A549 (cell line): ENCODE measurements around the gene C10orf67. TPM values are rescaled to one million over a fixed set of nuclear protein-coding genes. Genes with fewer than 3 reads are reported as not detected.

Source experiments
- ATAC-seq, 2 experiments: fragments of 200-7000 bp in 1 of 2; fragments of >200 bp in 1 of 2; cut with Nextera tagmentation in 1 of 2; cut with Tn5 transposase in 1 of 2; 3 replicates each; pipeline versions ENCODE4 v1.8.0 to v1.9.1; 2018 to 2020; ENCODE audit warnings: mild to moderate bottlenecking in 1 of 2, moderate library complexity in 1 of 2
- CTCF ChIA-PET: fragments of 300-600 bp; sonication (Branson Sonifier 250); formaldehyde crosslinking; extraction: SDS; loops from one replicate; lab custom pipeline; 2021; ENCODE audit warnings: antibody characterized with exemption, inconsistent platforms; lab: Yijun Ruan, JAX
- POLR2A ChIA-PET: fragments of 350-600 bp; formaldehyde crosslinking; extraction: SDS; loops from one replicate; lab custom pipeline; 2021; ENCODE audit warnings: antibody characterized with exemption, inconsistent platforms; lab: Yijun Ruan, JAX
- DNase-seq, 2 experiments: peaks; one replicate each; pipeline versions ENCODE4 v3.0.0 to v3.0.0-alpha.2; 2011 to 2016; ENCODE audit warnings: low read depth in 1 of 2, low spot score in 1 of 2
- FAIRE-seq: peaks from 2 replicates; lab custom pipeline; 2011; peaks lifted over from hg19 to GRCh38; lab: Jason Lieb, UNC
- H3K27ac ChIP-seq, 2 experiments: fragments of >200 bp; sonication (Bioruptor Twin); formaldehyde crosslinking; 3 replicates each; pipeline ENCODE4 v1.5.1; 2016 to 2017
- H3K4me1 ChIP-seq: fragments of >200 bp; sonication (Bioruptor Twin); formaldehyde crosslinking; 3 replicates; pipeline ENCODE4 v1.6.1; 2016
- H3K4me2 ChIP-seq: fragments of >200 bp; sonication (Bioruptor Twin); formaldehyde crosslinking; 3 replicates; pipeline ENCODE4 v1.6.1; 2016
- H3K4me3 ChIP-seq: fragments of >200 bp; sonication (Bioruptor Twin); formaldehyde crosslinking; 3 replicates; pipeline ENCODE4 v1.5.1; 2016
- H3K9me3 ChIP-seq: fragments of >200 bp; sonication (Bioruptor Twin); formaldehyde crosslinking; 3 replicates; pipeline ENCODE4 v1.6.1; 2016
- BHLHE40 ChIP-seq: IDR thresholded peaks from 2 replicates; pipeline ENCODE4 v1.6.1; 2012; ENCODE audit warnings: low read depth, low read length, inconsistent platforms
- CHD2 ChIP-seq: fragments of 150-350 bp; IDR thresholded peaks from 2 replicates; pipeline ENCODE4 v1.6.1; 2014; ENCODE audit warnings: low read length; ENCODE audit not compliant: partially characterized antibody
- FOSL2 ChIP-seq, 2 experiments: fragments of 450-650 bp in 1 of 2; fragments of >200 bp in 1 of 2; sonication (Bioruptor Twin) in 1 of 2; formaldehyde crosslinking; IDR thresholded peaks; 2 replicates each; pipeline versions ENCODE4 v1.5.0 to v1.6.1; 2016 to 2020; ENCODE audit warnings: mild to moderate bottlenecking in 1 of 2, moderate library complexity in 1 of 2
- FOXS1 ChIP-seq: fragments of 250-450 bp; sonication (Bioruptor Pico); IDR thresholded peaks from 2 replicates; pipeline ENCODE4 v1.5.0; 2020; ENCODE audit warnings: mild to moderate bottlenecking, moderate library complexity
- HOXB5 ChIP-seq: fragments of 250-450 bp; sonication (Bioruptor Pico); IDR thresholded peaks from 2 replicates; pipeline ENCODE4 v1.5.0; 2020; ENCODE audit warnings: mild to moderate bottlenecking, moderate library complexity
- JUN ChIP-seq, 2 experiments: fragments of >200 bp; sonication (Bioruptor Twin); formaldehyde crosslinking; IDR thresholded peaks; 2 replicates in 1 of 2; 3 replicates in 1 of 2; pipeline ENCODE4 v1.6.1; 2016 to 2017
- MYC ChIP-seq: IDR thresholded peaks from 2 replicates; pipeline ENCODE4 v1.6.1; 2012; ENCODE audit warnings: mild to moderate bottlenecking, inconsistent platforms, low read length, improper control_type of control experiment, borderline replicate concordance
- NFE2L2 ChIP-seq: fragments of 150-350 bp; conservative IDR thresholded peaks from 2 replicates; pipeline ENCODE4 v1.6.1; 2014; ENCODE audit warnings: low read length
- NPAS2 ChIP-seq: fragments of 250-450 bp; sonication (Bioruptor Pico); IDR thresholded peaks from 2 replicates; pipeline ENCODE4 v1.8.0; 2022; ENCODE audit warnings: mild to moderate bottlenecking, moderate library complexity, borderline replicate concordance
- PHF8 ChIP-seq: fragments of 200-600 bp; sonication (generic); IDR thresholded peaks from 2 replicates; pipeline ENCODE4 v1.6.1; 2016; ENCODE audit warnings: low read depth, mild to moderate bottlenecking, antibody characterized with exemption, moderate library complexity, borderline replicate concordance
- POLR2A ChIP-seq: IDR thresholded peaks from 2 replicates; pipeline ENCODE4 v1.6.1; 2012; ENCODE audit warnings: mild to moderate bottlenecking, low read length
- RAD21 ChIP-seq, 2 experiments: fragments of >200 bp in 1 of 2; sonication (Bioruptor Twin) in 1 of 2; formaldehyde crosslinking in 1 of 2; IDR thresholded peaks in 1 of 2; conservative IDR thresholded peaks in 1 of 2; 2 replicates in 1 of 2; 3 replicates in 1 of 2; pipeline ENCODE4 v1.6.1; 2012 to 2018; ENCODE audit warnings: inconsistent platforms in 1 of 2
- RCOR1 ChIP-seq: fragments of 150-350 bp; IDR thresholded peaks from 2 replicates; pipeline ENCODE4 v1.6.1; 2014; ENCODE audit warnings: antibody characterized with exemption, low read length, low read depth
- RNF2 ChIP-seq: fragments of 200-600 bp; sonication (generic); IDR thresholded peaks from 2 replicates; pipeline ENCODE4 v1.6.1; 2016; ENCODE audit warnings: low read depth, mild to moderate bottlenecking, antibody characterized with exemption, moderate library complexity, borderline replicate concordance
- ZNF302 ChIP-seq: fragments of 250-450 bp; sonication (Bioruptor Pico); IDR thresholded peaks from 2 replicates; pipeline ENCODE4 v1.9.0; 2021; ENCODE audit warnings: inconsistent platforms, mild to moderate bottlenecking, moderate library complexity
- ZSCAN20 ChIP-seq: fragments of 250-450 bp; sonication (Bioruptor Pico); IDR thresholded peaks from 2 replicates; pipeline ENCODE4 v1.8.0; 2022; ENCODE audit warnings: mild to moderate bottlenecking, moderate library complexity
- WGBS: methylation state at CpG from one replicate; pipeline ENCODE4 v1.1.6; 2017; ENCODE audit errors: missing lambda C conversion rate; 5-methylcytosine and 5-hydroxymethylcytosine counted together
- polyA plus RNA-seq, 4 experiments: library from polyadenylated mRNA; depleted of rRNA in 3 of 4; stranded (reverse); fragments of >200 nt; fragmentation: RNase III in 1 of 4; extraction: RNeasy Plus Mini Kit Qiagen cat#74134 plus additional on column Dnase treatment in 1 of 4; gene quantifications; 2 replicates in 3 of 4; 3 replicates in 1 of 4; pipeline ENCODE4 v1.2.3, GENCODE V29; 2011 to 2017
- TF ChIP-seq, protein P1 (sequence below): fragments of 250-450 bp; sonication (Bioruptor Pico); IDR thresholded peaks from 2 replicates; pipeline ENCODE4 v1.5.0; 2021; ENCODE audit warnings: mild to moderate bottlenecking, moderate library complexity, borderline replicate concordance
- TF ChIP-seq, protein P2 (sequence below): fragments of 200-600 bp; sonication (generic); IDR thresholded peaks from 2 replicates; pipeline ENCODE4 v1.6.1; 2016; ENCODE audit warnings: antibody characterized with exemption, mild to moderate bottlenecking, moderate library complexity
- TF ChIP-seq, protein P3 (sequence below): IDR thresholded peaks from 2 replicates; pipeline ENCODE4 v1.6.1; 2012; ENCODE audit warnings: low read depth, borderline replicate concordance
- TF ChIP-seq, protein P4 (sequence below): fragments of >200 bp; sonication (Bioruptor Twin); formaldehyde crosslinking; IDR thresholded peaks from 3 replicates; pipeline ENCODE4 v1.5.1; 2016
- TF ChIP-seq, protein P5 (sequence below): fragments of 250-450 bp; sonication (Bioruptor Pico); IDR thresholded peaks from 2 replicates; pipeline ENCODE4 v1.5.0; 2020; ENCODE audit warnings: low read depth, mild to moderate bottlenecking, moderate library complexity

The C10orf67 gene
- polyA plus RNA-seq, 2 of the 4 experiments (the other 2 are of a cell fraction): 0.06 to 0.09 TPM

DNA sequence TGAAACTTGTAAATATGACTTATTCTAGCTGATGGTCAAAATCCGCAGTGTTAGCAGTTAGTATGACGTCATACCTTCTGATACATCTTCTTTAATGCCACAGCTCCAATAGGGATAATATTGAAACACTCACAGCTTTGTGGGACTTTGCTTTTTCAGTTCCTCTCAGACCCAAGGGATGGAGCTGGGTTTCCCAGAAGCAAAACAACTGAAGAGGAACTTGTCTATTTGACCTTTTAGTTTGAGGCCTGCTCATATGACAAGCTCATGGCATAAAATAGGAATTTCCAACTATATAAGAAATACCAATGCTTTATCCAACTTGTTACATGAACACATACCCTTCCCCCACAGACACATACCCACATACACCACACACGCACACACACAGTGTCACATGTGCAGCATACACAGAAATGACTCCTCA is 31.6 kb upstream of the C10orf67 start:
- no peaks in the 10 kb centered on the region for H3K9me3 ChIP-seq
- POLR2A ChIA-PET: no interaction called here
- FAIRE-seq (no peak), ATAC-seq (no peak), DNase-seq (no peak)
- CTCF ChIA-PET: interaction anchor here (1.0 to 1.3 kb wide), 2 partner anchors 19 to 34 kb away, joined by 3 read pairs; no protein-coding TSS in a partner anchor
- TF ChIP-seq FOSL2 (IDR thresholded peaks at IDR 0.05): no peak
- 0 out of 2 replicates have a peak, but pooled peaks have one; percentile 10 for TF ChIP-seq FOSL2 (CRISPR knock-in tag; IDR thresholded peaks at IDR 0.05)
- no peak for TF ChIP-seq JUN (IDR thresholded peaks at IDR 0.05)
- TF ChIP-seq, protein P1, sequence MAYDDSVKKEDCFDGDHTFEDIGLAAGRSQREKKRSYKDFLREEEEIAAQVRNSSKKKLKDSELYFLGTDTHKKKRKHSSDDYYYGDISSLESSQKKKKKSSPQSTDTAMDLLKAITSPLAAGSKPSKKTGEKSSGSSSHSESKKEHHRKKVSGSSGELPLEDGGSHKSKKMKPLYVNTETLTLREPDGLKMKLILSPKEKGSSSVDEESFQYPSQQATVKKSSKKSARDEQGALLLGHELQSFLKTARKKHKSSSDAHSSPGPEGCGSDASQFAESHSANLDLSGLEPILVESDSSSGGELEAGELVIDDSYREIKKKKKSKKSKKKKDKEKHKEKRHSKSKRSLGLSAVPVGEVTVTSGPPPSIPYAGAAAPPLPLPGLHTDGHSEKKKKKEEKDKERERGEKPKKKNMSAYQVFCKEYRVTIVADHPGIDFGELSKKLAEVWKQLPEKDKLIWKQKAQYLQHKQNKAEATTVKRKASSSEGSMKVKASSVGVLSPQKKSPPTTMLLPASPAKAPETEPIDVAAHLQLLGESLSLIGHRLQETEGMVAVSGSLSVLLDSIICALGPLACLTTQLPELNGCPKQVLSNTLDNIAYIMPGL (CRISPR knock-in tag): no peak
- TF ChIP-seq RCOR1: no peak
- TF ChIP-seq CHD2: no peak
- no peak for TF ChIP-seq RAD21 (conservative IDR thresholded peaks at IDR 0.05 in 1 of 2, IDR thresholded peaks at IDR 0.05 in 1 of 2)
- TF ChIP-seq, protein P2, sequence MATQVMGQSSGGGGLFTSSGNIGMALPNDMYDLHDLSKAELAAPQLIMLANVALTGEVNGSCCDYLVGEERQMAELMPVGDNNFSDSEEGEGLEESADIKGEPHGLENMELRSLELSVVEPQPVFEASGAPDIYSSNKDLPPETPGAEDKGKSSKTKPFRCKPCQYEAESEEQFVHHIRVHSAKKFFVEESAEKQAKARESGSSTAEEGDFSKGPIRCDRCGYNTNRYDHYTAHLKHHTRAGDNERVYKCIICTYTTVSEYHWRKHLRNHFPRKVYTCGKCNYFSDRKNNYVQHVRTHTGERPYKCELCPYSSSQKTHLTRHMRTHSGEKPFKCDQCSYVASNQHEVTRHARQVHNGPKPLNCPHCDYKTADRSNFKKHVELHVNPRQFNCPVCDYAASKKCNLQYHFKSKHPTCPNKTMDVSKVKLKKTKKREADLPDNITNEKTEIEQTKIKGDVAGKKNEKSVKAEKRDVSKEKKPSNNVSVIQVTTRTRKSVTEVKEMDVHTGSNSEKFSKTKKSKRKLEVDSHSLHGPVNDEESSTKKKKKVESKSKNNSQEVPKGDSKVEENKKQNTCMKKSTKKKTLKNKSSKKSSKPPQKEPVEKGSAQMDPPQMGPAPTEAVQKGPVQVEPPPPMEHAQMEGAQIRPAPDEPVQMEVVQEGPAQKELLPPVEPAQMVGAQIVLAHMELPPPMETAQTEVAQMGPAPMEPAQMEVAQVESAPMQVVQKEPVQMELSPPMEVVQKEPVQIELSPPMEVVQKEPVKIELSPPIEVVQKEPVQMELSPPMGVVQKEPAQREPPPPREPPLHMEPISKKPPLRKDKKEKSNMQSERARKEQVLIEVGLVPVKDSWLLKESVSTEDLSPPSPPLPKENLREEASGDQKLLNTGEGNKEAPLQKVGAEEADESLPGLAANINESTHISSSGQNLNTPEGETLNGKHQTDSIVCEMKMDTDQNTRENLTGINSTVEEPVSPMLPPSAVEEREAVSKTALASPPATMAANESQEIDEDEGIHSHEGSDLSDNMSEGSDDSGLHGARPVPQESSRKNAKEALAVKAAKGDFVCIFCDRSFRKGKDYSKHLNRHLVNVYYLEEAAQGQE: no peak
- no peak overlapping the region for H3K4me3 ChIP-seq
- H3K27ac ChIP-seq: no peak overlapping the region
- WGBS: 42% methylated on average over 3 of the region's 3 CpGs
- no peaks in the 10 kb centered on the region for H3K4me1 ChIP-seq
- no peak overlapping the region for H3K4me2 ChIP-seq

DNA sequence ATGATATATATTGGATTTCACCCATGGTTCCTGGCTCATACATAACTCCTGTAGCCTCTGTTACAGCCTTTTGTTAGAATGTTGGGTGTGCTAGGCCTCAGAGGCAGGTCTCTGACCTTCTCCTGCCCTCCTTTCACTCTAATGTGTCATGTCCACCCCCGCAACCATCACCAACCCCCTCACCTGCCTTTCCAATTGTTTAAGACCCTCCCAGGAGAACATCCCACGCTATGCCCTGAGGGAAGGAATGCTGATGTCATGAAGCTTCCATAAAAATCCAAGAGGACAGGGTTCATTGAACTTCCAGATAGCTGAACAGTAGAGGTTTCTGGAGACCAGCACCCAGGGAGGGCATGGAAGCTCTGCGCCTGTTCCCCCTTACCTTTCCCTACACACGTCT is 30.8 kb upstream of the C10orf67 start:
- POLR2A ChIA-PET: no interaction called here
- no peak for TF ChIP-seq NPAS2 (CRISPR knock-in tag)
- TF ChIP-seq, protein P3, sequence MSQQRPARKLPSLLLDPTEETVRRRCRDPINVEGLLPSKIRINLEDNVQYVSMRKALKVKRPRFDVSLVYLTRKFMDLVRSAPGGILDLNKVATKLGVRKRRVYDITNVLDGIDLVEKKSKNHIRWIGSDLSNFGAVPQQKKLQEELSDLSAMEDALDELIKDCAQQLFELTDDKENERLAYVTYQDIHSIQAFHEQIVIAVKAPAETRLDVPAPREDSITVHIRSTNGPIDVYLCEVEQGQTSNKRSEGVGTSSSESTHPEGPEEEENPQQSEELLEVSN: no peak
- no peak for TF ChIP-seq POLR2A
- no peak for TF ChIP-seq ZNF302
- TF ChIP-seq MYC: no peak
- TF ChIP-seq, all 56 proteins: peak for 0
- H3K9me3 ChIP-seq: no peaks in the 10 kb centered on the region
- DNase-seq: no peak
- ATAC-seq: no peak
- no peak overlapping the region for H3K4me2 ChIP-seq
- H3K4me1 ChIP-seq: no peaks in the 10 kb centered on the region
- FAIRE-seq: no peak
- H3K27ac ChIP-seq: no peak overlapping the region
- 50% methylated on average over 4 of the region's 4 CpGs for WGBS
- CTCF ChIA-PET: interaction anchor here (1.0 kb wide), 2 partner anchors 81 to 112 kb away, joined by 3 read pairs; no protein-coding TSS in a partner anchor
- no peak overlapping the region for H3K4me3 ChIP-seq

DNA sequence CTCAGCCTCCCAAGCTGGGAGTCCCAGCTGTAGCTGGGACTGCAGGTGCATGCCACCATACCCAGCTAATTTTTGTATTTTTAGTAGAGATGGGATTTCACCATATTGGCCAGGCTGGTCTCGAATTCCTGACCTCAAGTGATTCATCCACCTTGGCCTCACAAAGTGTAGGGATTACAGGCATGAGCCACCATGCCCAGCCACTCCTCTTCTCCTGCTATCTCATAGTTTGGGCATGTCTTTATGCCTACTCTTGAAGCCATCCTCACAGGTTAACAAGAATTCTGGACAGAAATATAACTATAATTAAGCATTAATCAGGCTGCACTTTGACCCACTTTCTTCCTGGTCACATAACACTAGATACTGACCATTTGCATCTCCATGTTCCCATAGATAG is 28.6 kb upstream of the C10orf67 start:
- Histone ChIP-seq H3K9me3 (no peaks in the 10 kb centered on the region), H3K27ac (no peak overlapping the region), H3K4me2 (no peak overlapping the region), H3K4me3 (no peak overlapping the region), H3K4me1 (no peaks in the 10 kb centered on the region)
- WGBS: 0% methylated on average over 1 of the region's 1 CpG
- no peak for DNase-seq
- POLR2A ChIA-PET: no interaction called here
- CTCF ChIA-PET: no interaction called here
- ATAC-seq: no peak
- no peak for FAIRE-seq
- TF ChIP-seq, protein P3: no peak
- TF ChIP-seq, protein P4, sequence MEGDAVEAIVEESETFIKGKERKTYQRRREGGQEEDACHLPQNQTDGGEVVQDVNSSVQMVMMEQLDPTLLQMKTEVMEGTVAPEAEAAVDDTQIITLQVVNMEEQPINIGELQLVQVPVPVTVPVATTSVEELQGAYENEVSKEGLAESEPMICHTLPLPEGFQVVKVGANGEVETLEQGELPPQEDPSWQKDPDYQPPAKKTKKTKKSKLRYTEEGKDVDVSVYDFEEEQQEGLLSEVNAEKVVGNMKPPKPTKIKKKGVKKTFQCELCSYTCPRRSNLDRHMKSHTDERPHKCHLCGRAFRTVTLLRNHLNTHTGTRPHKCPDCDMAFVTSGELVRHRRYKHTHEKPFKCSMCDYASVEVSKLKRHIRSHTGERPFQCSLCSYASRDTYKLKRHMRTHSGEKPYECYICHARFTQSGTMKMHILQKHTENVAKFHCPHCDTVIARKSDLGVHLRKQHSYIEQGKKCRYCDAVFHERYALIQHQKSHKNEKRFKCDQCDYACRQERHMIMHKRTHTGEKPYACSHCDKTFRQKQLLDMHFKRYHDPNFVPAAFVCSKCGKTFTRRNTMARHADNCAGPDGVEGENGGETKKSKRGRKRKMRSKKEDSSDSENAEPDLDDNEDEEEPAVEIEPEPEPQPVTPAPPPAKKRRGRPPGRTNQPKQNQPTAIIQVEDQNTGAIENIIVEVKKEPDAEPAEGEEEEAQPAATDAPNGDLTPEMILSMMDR: no peak
- TF ChIP-seq PHF8 (no peak), FOXS1 (CRISPR knock-in tag) (no peak), HOXB5 (CRISPR knock-in tag) (no peak), ZSCAN20 (CRISPR knock-in tag) (no peak), NFE2L2 (no peak), RNF2 (no peak), BHLHE40 (no peak), ZNF302 (no peak)
- TF ChIP-seq, protein P5, sequence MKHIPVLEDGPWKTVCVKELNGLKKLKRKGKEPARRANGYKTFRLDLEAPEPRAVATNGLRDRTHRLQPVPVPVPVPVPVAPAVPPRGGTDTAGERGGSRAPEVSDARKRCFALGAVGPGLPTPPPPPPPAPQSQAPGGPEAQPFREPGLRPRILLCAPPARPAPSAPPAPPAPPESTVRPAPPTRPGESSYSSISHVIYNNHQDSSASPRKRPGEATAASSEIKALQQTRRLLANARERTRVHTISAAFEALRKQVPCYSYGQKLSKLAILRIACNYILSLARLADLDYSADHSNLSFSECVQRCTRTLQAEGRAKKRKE: no peak
